A673 (cell line): ENCODE data around the gene ZNF579.

Source experiments
- EZH2 ChIP-seq: fragments of 200-600 bp; sonication (generic); IDR thresholded peaks from 2 replicates; pipeline ENCODE4 v1.6.1; 2017; ENCODE audit warnings: borderline replicate concordance, low read depth, mild to moderate bottlenecking, mixed read lengths, antibody characterized with exemption, low read length; ENCODE audit not compliant: poor library complexity, severe bottlenecking
- TF ChIP-seq, protein P1 (sequence below): fragments of 300-800, 200-600 bp; sonication (generic); conservative IDR thresholded peaks from 2 replicates; pipeline ENCODE4 v1.5.1; 2017; ENCODE audit warnings: low read depth, mild to moderate bottlenecking, antibody characterized with exemption, low read length, moderate library complexity, mixed read lengths

GRCh38 chr19:55543567-55543966, 37.1 kb downstream of the ZNF579 start:
- TF ChIP-seq, protein P1, sequence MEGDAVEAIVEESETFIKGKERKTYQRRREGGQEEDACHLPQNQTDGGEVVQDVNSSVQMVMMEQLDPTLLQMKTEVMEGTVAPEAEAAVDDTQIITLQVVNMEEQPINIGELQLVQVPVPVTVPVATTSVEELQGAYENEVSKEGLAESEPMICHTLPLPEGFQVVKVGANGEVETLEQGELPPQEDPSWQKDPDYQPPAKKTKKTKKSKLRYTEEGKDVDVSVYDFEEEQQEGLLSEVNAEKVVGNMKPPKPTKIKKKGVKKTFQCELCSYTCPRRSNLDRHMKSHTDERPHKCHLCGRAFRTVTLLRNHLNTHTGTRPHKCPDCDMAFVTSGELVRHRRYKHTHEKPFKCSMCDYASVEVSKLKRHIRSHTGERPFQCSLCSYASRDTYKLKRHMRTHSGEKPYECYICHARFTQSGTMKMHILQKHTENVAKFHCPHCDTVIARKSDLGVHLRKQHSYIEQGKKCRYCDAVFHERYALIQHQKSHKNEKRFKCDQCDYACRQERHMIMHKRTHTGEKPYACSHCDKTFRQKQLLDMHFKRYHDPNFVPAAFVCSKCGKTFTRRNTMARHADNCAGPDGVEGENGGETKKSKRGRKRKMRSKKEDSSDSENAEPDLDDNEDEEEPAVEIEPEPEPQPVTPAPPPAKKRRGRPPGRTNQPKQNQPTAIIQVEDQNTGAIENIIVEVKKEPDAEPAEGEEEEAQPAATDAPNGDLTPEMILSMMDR: no peak
- no peak for TF ChIP-seq EZH2
